Measurements from ENCODE around the gene PET100.
A peak's percentile ranks its signal among the peaks of the same experiment; 100 is the strongest.
"Not testable (repeated sequence)": the region's sequence is repeated elsewhere in the genome, so short reads cannot be mapped to it uniquely, and the experiment has no call there.

Gene PET100

DNA sequence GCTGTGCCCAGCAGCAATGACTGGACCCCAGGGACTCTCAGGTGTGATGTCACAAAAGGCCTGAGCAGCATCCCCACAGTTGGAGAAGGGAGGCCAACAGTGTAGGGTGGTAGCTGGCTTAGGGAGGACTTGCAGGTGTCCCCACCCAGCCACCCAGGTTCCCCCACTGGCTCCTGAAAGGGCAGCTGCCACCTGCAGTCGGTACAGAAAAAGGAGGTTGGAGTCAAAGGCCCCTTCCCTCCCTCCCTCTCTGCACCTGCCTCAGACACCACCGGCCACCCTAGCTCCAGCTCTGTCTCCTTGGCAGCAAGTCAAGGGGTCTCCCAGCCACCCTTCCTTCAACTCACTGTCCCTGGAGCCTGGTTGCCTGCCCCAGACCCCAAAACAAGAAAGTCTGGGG is 4.1 kb downstream of the PET100 start, which contains the start of gene PCP2:
TSS of gene PCP2 (minus strand) at position 22 of the 400 bp plus-strand sequence. CDS start 262 bp downstream, outside the sequence.
- DNase-seq (ENCODE audit: low spot score), result no peak

- no peak for DNase-seq (ENCODE audit: low spot score)
These were observed 6.1 kb downstream of the PET100 start for GRCh38 chr19:7635670-7636069.

DNA sequence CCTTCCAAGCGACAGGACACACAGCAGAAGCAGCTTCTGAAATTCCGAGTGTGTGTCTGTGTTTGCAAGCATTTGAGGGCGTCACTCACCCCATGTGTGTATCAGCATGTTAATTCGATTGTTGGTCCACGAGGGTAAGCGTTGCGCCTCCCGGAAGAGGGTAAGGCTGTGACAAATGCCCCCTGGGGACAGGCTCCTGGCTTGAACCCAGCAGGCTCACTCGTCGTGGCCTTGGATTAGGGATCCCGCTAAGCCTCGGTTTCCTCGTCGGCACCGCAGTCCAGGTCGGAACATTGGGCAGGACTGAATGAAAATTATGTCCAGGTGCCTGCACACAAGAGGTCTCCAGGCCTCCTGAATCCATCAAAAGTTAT is 6.7 kb downstream of the PET100 start:
- no peak for DNase-seq (ENCODE audit: low spot score)

DNA sequence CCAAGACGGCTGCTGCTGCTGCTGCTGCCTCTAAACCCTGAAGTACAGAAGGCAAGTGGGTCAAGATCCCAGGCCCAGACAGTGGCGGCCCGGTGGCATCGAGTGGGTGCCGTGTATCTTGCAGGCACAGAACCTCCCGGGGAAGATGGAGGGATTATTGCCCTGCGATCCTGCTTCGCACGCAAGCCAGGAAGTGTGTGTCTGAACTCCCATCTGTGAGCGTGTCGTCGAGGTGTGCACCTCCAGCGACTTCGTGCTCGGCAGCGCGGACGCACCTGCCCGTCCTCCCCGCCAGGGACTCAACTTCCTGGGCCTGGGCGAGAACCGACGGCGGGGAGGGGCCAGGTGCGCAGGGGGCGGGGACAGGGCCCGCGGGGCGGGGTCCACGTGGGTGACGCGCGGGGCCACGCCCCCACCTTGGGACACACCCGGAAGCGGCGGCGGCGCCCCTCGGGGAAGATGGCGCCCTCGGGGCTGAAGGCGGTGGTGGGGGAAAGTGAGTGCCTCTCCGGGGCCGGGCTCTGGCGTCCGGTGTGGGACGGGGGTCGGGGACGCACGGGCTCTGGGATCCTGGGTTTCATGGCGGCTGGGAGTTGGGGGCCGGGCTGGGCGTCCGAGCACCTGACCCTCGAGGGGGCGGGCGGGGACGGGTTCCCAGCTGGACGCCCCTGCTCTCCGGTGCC is 7.2 kb downstream of the PET100 start, which contains the start of gene STXBP2:
TSS of gene STXBP2 (plus strand) at position 420 of the 683 bp plus-strand sequence. CDS start at position 460, 40 bp downstream.
- DNase-seq (ENCODE audit: low spot score), result peak; percentile 59

- no peak for DNase-seq (ENCODE audit: low spot score)
These were observed 8.0 kb downstream of the PET100 start for GRCh38 chr19:7637374-7638256.

DNA sequence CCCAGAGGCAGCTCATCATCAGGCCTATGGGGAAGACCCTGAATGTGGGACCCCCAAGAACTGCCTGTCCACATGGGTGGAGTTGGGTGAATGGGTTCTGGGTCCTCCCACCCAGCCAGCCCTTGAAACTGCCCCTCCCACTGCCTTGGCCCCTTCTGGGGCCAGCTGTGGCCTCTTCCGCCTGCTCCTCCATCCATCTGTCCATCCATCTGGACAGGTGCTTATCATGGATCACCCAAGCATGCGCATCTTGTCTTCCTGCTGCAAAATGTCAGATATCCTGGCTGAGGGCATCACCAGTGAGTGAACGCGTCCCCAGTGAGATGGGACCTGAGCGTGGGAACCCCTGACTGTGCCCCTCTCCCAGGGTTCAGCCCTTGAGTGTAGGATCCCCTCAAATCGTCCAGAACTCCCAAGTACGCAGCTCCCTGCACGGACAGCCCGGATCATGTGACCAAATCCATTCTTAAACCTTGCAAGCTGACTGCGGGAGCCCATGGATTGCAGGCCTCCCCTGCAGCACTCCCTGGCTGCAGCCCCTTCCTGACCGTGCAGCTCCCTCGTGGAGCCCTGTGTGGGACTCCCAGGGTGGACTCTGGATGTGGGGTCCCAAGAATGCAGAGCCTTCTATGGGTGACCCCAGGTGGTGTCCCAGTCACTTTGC is 9.3 kb downstream of the PET100 start:
- no peak for DNase-seq (ENCODE audit: low spot score)

DNA sequence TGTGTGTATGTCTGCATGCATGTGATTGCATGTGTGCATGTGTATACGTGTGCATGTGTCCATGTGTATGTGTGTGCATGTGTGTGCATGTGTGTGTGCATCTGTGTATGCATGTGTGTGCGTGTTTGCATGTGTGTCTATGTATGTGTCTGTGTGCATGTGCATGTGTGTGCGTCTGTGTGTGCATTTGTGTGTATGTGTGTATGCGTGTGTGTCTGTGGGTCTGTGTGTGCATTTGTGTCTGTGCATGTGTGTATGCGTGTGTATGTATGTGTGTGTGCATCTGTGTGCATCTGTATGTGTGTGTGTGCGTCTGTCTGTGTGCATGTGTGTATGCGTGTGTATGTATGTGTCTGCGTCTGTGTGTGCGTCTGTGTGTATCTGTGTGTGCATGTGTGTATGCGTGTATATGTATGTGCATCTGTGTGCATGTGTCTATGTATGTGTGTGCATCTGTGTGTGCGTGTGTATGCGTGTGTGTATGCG is 10.3 kb downstream of the PET100 start:
- no peak for DNase-seq (ENCODE audit: low spot score)

DNA sequence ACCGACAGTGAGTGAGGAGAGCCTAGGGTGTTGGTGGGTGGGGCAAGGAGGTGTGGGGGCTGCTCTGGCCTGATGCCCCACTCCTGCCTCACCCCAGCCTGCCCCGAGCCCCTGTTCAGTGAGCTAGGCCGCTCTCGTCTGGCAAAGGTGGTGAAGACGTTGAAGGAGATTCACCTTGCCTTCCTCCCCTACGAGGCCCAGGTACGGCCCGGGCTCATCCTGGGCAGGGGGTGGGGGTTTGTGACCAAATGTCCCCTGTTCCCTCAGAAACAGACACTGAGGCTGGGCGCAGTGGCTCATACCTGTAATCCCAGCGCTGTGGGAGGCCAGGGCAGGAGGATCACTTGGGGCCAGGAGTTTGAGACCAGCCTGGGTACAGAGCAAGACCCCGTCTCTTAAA is 11.2 kb downstream of the PET100 start:
- no peak for DNase-seq (ENCODE audit: low spot score)

- DNase-seq (ENCODE audit: low spot score), result no peak
These were observed 12.0 kb downstream of the PET100 start for GRCh38 chr19:7641290-7642276.

DNA sequence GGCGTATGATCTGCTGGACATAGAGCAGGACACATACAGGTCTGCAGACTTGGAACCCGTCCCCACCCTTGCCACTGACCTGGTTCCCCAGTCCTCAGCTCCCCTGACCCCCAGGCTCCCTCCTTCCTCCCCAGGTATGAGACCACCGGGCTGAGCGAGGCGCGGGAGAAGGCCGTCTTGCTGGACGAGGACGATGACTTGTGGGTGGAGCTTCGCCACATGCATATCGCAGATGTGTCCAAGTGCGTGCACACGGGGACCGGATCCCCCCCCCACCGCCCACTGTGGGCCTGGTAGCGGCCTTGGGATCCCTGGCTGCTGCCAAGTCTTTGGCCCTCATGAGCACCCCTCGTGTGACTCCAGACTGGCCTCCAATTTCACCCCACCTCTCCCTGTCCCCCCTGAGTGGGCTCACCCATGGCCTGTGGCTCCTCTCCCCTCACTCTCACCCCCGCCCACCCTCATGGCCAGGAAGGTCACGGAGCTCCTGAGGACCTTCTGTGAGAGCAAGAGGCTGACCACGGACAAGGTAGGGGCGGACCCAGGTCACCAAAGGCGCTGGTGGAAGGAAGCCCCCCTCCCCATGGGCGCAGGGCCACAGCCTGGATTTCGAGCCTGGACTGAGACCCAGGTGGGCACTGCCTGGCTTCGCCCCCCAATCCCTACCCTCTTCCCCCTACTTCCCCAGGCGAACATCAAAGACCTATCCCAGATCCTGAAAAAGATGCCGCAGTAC is 12.9 kb downstream of the PET100 start:
- DNase-seq (ENCODE audit: low spot score), result no peak

DNA sequence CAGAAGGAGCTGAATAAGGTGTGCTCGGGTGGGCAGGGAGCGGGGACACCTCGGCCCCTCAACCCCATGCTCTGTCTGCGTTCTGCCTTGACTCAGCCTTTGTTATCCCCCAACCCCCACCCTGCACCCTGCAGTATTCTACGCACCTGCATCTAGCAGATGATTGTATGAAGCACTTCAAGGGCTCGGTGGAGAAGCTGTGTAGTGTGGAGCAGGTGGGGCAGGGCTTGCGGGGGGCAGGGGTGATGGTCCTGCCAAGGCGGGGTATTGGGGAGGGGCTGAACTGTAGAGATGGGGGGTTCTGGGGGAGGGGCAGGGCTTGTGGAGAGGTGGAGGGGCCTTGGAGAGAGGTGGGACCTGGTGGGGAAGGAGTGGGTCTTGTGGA is 13.4 kb downstream of the PET100 start:
- no peak for DNase-seq (ENCODE audit: low spot score)

DNA sequence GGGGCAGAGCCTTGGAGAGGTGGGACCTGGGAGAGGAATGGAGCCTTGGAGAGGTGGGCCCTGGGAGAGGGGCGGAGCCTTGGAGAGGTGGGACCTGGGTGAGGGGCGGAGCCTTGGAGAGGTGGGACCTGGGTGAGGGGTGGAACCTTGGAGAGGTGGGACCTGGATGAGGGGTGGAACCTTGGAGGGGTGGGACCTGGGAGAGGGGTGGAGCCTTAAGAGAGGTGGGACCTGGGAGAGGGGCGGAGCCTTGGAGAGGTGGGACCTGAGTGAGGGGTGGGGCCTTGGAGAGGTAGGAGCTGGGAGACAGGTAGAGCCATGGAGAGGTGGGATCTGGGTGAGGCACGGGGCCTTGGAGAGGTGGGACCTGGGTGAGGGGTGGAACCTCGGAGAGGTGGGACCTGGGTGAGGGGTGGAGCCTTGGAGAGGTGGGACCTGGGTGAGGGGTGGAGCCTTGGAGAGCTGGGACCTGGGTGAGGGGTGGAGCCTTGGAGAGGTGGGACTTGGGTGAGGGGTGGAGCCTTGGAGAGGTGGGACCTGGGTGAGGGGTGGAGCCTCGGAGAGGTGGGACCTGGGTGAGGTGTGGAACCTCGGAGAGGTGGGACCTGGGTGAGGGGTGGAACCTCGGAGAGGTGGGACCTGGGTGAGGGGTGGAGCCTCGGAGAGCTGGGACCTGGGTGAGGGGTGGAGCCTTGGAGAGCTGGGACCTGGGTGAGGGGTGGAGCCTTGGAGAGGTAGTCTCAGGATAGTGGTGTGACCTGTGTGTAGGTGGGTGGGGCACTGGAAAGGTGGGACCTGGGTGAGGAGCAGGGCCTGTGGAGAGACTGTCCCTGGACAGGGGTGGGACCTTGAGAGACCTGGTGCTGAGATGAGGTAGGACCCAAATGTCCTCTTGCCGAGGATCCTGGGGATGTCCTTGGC is 14.3 kb downstream of the PET100 start:
- DNase-seq (ENCODE audit: low spot score), result not testable (repeated sequence)

DNA sequence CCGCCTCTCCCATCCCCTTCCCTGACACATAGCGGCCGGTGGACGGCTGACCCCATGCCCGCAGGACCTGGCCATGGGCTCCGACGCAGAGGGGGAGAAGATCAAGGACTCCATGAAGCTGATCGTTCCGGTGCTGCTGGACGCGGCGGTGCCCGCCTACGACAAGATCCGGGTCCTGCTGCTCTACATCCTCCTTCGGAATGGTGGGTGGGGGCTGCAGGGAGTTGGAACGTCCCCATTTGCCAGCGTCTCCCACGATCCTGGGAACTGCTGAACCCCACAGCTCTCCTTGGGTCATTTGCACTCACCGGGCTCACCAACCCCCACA is 14.9 kb downstream of the PET100 start:
- no peak for DNase-seq (ENCODE audit: low spot score)

GRCh38 chr19:7645163-7645562 is 15.6 kb downstream of the PET100 start:
- no peak for DNase-seq (ENCODE audit: low spot score)

DNA sequence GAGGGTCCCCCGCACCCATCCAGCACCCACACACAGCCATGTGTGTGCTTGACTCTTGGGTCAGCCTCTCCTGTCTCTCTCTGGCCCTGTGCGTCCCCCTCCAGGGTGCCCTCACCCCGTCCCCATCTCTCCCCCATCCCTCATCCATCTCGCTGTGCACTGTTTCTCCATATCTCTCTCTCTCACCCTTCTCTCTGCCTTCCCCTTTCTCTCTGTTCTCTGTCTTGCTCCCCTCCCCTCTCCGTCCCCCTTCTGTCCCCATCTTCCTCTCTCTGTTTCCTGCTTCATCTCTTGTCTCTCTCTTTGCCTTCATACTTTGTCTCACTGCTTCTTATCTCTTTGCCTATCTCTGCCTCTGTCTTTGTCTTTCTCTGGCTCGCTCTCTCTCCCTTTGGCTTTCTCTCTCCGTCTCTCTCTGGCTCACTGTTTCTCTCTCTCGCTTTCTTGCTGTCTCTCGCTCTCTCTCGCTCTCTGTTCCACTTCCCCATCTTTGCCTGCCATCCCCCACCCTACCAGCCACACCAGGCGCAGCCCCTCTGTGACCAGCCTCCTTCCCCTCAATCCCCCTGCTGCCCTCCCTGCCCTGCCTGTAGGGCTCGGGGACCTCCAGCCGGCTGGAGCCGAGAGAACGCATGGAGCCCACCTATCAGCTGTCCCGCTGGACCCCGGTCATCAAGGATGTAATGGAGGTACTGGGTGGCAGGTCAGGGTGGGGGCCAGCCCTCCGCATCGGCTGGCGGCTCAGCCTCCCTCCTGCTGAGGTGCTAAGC is 16.2 kb downstream of the PET100 start:
- no peak for DNase-seq (ENCODE audit: low spot score)

DNA sequence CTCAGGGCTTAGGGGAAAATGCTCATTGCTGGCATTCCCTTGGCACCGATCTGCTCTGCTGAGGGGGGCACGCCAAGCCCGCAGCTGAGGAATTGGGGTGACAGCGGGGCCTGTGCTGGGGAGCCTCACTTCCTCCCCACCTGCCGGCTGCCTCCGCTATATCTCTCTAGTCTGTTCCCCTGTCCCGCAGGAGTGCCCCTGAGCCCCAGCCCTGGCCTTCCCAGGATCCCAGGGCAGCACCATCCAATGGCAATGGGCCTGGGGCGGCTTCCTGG is 16.8 kb downstream of the PET100 start:
- DNase-seq (ENCODE audit: low spot score), result no peak

- no peak for DNase-seq (ENCODE audit: low spot score)
These were observed 17.6 kb downstream of the PET100 start for GRCh38 chr19:7647156-7647555.

GRCh38 chr19:7648265-7649014 is 18.8 kb downstream of the PET100 start:
- DNase-seq (ENCODE audit: low spot score), result no peak
